GM21619 (cell line): ENCODE measurements around the gene PEAK1.
"Not testable (repeated sequence)": the region's sequence is repeated elsewhere in the genome, so short reads cannot be mapped to it uniquely, and the experiment has no call there.

Experiments
- ATAC-seq: cut with Tn5 transposase; IDR thresholded peaks from one replicate; pipeline ENCODE4 v1.9.1; 2021; ENCODE audit not compliant: unreplicated experiment

Gene PEAK1

GRCh38 chr15:77426871-77427270 lies 7.0 kb upstream of the PEAK1 start:
- no peak for ATAC-seq

GRCh38 chr15:77426377-77426776 lies 6.5 kb upstream of the PEAK1 start:
- no peak for ATAC-seq

DNA sequence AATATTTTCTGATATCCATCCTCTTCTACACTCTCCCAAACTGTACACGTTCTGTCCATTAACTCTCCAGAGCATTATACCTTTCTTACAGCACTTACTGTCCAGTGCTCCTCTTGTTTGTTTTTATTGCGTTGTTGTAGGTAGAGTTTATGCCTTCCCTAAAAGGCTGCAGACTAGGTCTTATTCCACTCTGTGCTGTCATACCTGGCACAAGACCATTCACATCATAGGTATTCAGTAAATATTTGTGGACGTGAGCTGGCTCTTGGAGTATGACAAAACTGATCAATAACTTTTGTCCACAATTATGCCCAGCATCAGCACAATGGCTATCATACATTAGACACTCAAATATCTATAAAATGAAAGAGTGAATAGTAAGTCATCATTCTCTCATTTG lies 5.2 kb upstream of the PEAK1 start:
- ATAC-seq: no peak

- no peak for ATAC-seq
These were observed 1.4 kb upstream of the PEAK1 start for GRCh38 chr15:77421370-77421700.

GRCh38 chr15:77420610-77421369 lies 886 bp upstream of the PEAK1 start, which contains the start of gene HMG20A:
TSS of gene HMG20A (plus strand) at chr15:77420888. CDS start at chr15:77458408, 37,520 bp downstream.
- ATAC-seq: peak; percentile 33

- peak; percentile 23 for ATAC-seq
These were observed 703 bp downstream of the PEAK1 start for GRCh38 chr15:77418966-77419835.

DNA sequence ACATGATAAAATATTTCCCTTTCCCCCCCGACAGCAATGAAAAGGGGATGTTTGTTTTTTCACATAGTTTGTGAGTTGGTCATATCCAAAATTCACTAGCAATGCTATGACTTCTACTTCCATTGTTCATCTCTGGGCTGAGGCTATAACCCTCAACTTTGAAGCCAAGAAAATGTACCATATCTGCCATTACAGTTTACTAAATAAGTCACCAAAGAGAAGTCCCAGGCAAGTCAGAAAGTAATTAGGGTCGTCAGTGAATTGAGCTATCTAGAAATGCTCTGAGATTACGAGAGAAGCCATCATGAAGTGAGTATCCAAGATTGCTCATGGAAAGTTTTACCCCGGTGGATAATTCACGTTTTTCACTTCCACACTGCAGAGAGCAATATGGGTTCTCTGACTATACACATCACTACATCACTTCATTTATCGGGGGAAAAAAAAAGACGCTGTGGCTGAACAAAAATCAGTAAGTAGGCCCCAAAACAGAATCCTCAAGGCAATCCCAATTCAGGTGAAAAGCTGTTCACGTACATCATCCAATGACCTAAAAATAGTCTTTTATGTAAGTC lies 1.4 kb downstream of the PEAK1 start:
- ATAC-seq: no peak

GRCh38 chr15:77417602-77418001 lies 2.3 kb downstream of the PEAK1 start:
- no peak for ATAC-seq

- no peak for ATAC-seq
These were observed 3.0 kb downstream of the PEAK1 start for GRCh38 chr15:77416954-77417353.

- ATAC-seq: no peak
These were observed 3.8 kb downstream of the PEAK1 start for GRCh38 chr15:77416148-77416455.

GRCh38 chr15:77415450-77416147 lies 4.3 kb downstream of the PEAK1 start:
- ATAC-seq: no peak

GRCh38 chr15:77414789-77415442 lies 5.0 kb downstream of the PEAK1 start:
- no peak for ATAC-seq

- ATAC-seq: no peak
These were observed 6.1 kb downstream of the PEAK1 start for GRCh38 chr15:77413699-77414349.

DNA sequence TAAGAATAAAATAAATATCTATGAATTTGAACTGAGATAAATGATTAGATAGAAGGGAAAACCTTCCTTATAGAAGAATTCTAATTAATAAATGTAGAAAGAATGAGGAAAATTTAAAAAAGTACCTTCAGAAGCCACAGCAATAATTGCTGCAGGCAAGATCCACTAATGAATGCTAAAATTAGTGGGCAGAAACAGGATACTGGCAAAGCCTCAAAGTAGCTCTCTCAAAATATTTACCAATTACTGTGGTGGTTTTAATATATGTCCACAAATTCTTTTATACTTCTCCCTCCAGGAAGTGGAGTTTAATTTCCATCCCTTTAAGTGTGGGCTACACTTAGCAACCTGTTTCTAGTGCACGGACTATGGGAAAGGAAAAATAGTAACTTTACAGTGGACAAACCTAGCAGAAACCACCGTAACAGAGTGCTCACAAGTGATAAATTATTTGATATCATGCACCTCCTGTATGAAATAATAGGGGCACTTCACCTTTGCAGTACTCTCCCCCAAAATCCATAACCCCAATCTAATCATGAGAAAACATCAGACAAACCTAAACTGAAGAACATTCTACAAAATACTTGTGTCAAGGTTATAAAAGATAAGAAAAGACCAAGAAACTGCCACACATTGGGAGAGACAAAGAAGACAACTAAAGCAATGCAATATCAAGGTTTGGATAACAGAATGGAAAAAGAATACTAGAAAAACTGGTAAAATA lies 6.8 kb downstream of the PEAK1 start:
- no peak for ATAC-seq

DNA sequence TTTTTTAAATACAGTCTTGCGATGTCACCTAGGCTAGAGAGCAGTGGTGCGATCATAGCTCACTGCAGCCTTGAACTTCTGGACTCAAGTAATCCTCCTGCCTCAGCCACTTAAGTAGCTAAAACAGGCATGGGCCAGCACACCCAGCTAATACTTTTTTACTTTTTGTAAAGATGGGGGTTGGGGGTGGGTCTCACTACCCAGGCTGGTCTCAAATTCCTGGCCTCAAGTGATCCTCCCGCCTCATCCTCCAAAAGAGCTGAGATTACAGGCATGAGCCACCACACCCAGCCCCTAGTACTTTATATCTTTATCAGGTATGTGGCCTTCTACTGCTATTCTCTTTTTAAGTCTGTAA lies 8.3 kb downstream of the PEAK1 start:
- no peak for ATAC-seq

- no peak for ATAC-seq
These were observed 8.9 kb downstream of the PEAK1 start for GRCh38 chr15:77410701-77411618.

- not testable (repeated sequence) for ATAC-seq
These were observed 9.8 kb downstream of the PEAK1 start for GRCh38 chr15:77410157-77410500.

DNA sequence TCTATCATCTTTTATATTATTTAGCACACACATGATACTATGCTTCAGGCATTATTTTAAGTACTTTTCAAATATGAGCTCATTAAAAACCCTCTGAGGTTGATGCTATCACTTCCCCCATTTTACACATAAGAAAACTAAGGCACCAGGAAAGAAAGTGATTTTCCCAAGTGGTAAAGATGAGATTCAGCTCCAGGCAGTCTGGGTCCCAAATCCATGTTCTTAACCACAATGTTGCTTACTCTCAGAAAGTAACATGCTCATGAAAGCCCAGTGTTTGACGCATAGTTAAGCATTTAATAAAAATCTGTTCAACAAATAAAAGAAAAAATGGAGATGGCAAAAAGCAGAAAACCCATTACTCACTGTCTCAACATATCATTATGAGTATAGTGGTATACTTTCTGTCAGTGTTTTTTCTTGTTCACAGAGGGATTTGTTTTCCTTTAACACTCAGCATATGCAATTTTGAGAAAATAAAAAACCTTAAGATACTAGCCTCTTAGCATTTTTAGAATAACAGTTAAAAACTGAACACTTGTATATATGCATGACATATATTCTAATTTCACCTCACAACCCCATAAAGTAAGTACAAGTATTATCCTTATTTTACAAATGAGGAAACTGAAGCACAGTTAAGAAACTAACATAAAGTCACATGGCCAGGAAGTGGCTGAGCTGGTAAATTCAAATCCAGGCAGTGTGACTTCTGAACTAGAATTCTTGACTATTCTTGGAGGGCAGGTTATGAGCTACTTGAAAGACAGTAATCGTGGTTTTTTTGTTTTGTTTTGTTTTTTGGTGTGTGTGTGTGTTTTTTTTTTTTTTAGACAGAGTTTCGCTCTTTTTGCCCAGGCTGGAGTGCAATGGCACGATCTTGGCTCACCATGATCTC lies 10.4 kb downstream of the PEAK1 start:
- peak; percentile 81 for ATAC-seq
